ENCODE data around the gene TAF4B.

TAF4B gene

GRCh38 chr18:26425148-26425531 is 198.9 kb downstream of the TAF4B start:
- Histone ChIP-seq H2AFZ (ENCODE audit: low read depth, low read length) (no peak overlapping the region), H3K9me3 (ENCODE audit: insufficient read depth, low read length) (no peaks in the 10 kb centered on the region), H3K4me2 (ENCODE audit: low read length) (no peak overlapping the region), H3K4me1 (ENCODE audit: low read length) (peaks cover 30% of the 10 kb centered on the region), H4K20me1 (ENCODE audit: insufficient read depth, low read length) (no peaks in the 10 kb centered on the region), H3K9ac (ENCODE audit: low read length) (no peak overlapping the region), H3K36me3 (replicated peaks; ENCODE audit: low read depth, low read length) (no peaks in the 10 kb centered on the region), H3K4me3 (ENCODE audit: low read length) (no peak overlapping the region), H3K27ac (ENCODE audit: low read length) (no peak overlapping the region), H3K27me3 (ENCODE audit: low read depth, low read length) (0 out of 2 replicates have a peak, but pooled peaks cover 5% of the 10 kb centered on the region), H3K79me2 (ENCODE audit: low read length) (no peaks in the 10 kb centered on the region)
- TF ChIP-seq CTCF (IDR thresholded peaks at IDR 0.05; ENCODE audit: low read depth, low read length) (no peak), EZH2phosphoT487 (IDR thresholded peaks at IDR 0.05; ENCODE audit: low read depth) (no peak)

- H3K27me3 ChIP-seq (ENCODE audit: low read depth, low read length): no peaks in the 10 kb centered on the region
- H2AFZ ChIP-seq (ENCODE audit: low read depth, low read length): no peak overlapping the region
- no peak overlapping the region for H3K9ac ChIP-seq (ENCODE audit: low read length)
- no peak overlapping the region for H3K4me3 ChIP-seq (ENCODE audit: low read length)
- TF ChIP-seq EZH2phosphoT487 (IDR thresholded peaks at IDR 0.05; ENCODE audit: low read depth): no peak
- no peak for TF ChIP-seq CTCF (IDR thresholded peaks at IDR 0.05; ENCODE audit: low read depth, low read length)
- peaks cover 3% of the 10 kb centered on the region for H3K4me1 ChIP-seq (ENCODE audit: low read length)
- no peaks in the 10 kb centered on the region for H4K20me1 ChIP-seq (ENCODE audit: insufficient read depth, low read length)
- no peak overlapping the region for H3K27ac ChIP-seq (ENCODE audit: low read length)
- no peaks in the 10 kb centered on the region for H3K79me2 ChIP-seq (ENCODE audit: low read length)
- no peak overlapping the region for H3K4me2 ChIP-seq (ENCODE audit: low read length)
- no peaks in the 10 kb centered on the region for H3K9me3 ChIP-seq (ENCODE audit: insufficient read depth, low read length)
- no peaks in the 10 kb centered on the region for H3K36me3 ChIP-seq (replicated peaks; ENCODE audit: low read depth, low read length)
Observed at GRCh38 chr18:26429535-26430226, 203.4 kb downstream of the TAF4B start.

GRCh38 chr18:26432651-26433424 is 206.6 kb downstream of the TAF4B start:
- TF ChIP-seq EZH2phosphoT487 (IDR thresholded peaks at IDR 0.05; ENCODE audit: low read depth) (no peak), CTCF (IDR thresholded peaks at IDR 0.05; ENCODE audit: low read depth, low read length) (no peak)
- Histone ChIP-seq H3K27ac (ENCODE audit: low read length) (no peak overlapping the region), H4K20me1 (ENCODE audit: insufficient read depth, low read length) (no peaks in the 10 kb centered on the region), H2AFZ (ENCODE audit: low read depth, low read length) (no peak overlapping the region), H3K4me1 (ENCODE audit: low read length) (no peaks in the 10 kb centered on the region), H3K4me2 (ENCODE audit: low read length) (no peak overlapping the region), H3K79me2 (ENCODE audit: low read length) (no peaks in the 10 kb centered on the region), H3K36me3 (replicated peaks; ENCODE audit: low read depth, low read length) (no peaks in the 10 kb centered on the region), H3K4me3 (ENCODE audit: low read length) (no peak overlapping the region), H3K9ac (ENCODE audit: low read length) (no peak overlapping the region), H3K27me3 (ENCODE audit: low read depth, low read length) (0 out of 2 replicates have a peak, but pooled peaks cover under 1% of the 10 kb centered on the region), H3K9me3 (ENCODE audit: insufficient read depth, low read length) (no peaks in the 10 kb centered on the region)

- no peak overlapping the region for H3K4me3 ChIP-seq (ENCODE audit: low read length)
- no peak for TF ChIP-seq EZH2phosphoT487 (IDR thresholded peaks at IDR 0.05; ENCODE audit: low read depth)
- TF ChIP-seq CTCF (IDR thresholded peaks at IDR 0.05; ENCODE audit: low read depth, low read length): no peak
Observed at GRCh38 chr18:26434887-26435286, 208.6 kb downstream of the TAF4B start.

More at GRCh38 chr18:26434887-26435286, 208.6 kb downstream of the TAF4B start:
- Histone ChIP-seq H3K9me3 (ENCODE audit: insufficient read depth, low read length) (no peaks in the 10 kb centered on the region), H3K79me2 (ENCODE audit: low read length) (no peaks in the 10 kb centered on the region), H3K27me3 (ENCODE audit: low read depth, low read length) (0 out of 2 replicates have a peak, but pooled peaks cover 10% of the 10 kb centered on the region), H2AFZ (ENCODE audit: low read depth, low read length) (no peak overlapping the region), H3K9ac (ENCODE audit: low read length) (no peak overlapping the region), H3K36me3 (replicated peaks; ENCODE audit: low read depth, low read length) (no peaks in the 10 kb centered on the region), H3K4me1 (ENCODE audit: low read length) (peaks cover 17% of the 10 kb centered on the region), H3K4me2 (ENCODE audit: low read length) (no peak overlapping the region), H3K27ac (ENCODE audit: low read length) (no peak overlapping the region), H4K20me1 (ENCODE audit: insufficient read depth, low read length) (no peaks in the 10 kb centered on the region)
